ENCODE measurements around the gene RPS6KA1.

Gene RPS6KA1

GRCh38 chr1:26578167-26578566 lies 48.6 kb downstream of the RPS6KA1 start:
- Histone ChIP-seq H3K79me2 (ENCODE audit: insufficient read depth, low read length) (no peaks in the 10 kb centered on the region), H4K20me1 (ENCODE audit: insufficient read depth, low read length) (no peaks in the 10 kb centered on the region), H3K27ac (ENCODE audit: low read depth, low read length, poor library complexity, severe bottlenecking) (no peak overlapping the region), H2AFZ (ENCODE audit: low read length) (no peak overlapping the region), H3K27me3 (ENCODE audit: insufficient read depth, low read length) (no peaks in the 10 kb centered on the region), H3F3A (ENCODE audit: insufficient read depth, low read length) (no peaks in the 10 kb centered on the region), H3K4me2 (ENCODE audit: low read length) (no peak overlapping the region), H3K4me1 (ENCODE audit: insufficient read depth, low read length, severe bottlenecking) (no peaks in the 10 kb centered on the region), H3K9me3 (ENCODE audit: low read length) (no peaks in the 10 kb centered on the region), H3K36me3 (ENCODE audit: insufficient read depth, low read length) (peaks cover 24% of the 10 kb centered on the region), H3K9me2 (ENCODE audit: low read depth, low read length) (no peaks in the 10 kb centered on the region), H3K9ac (ENCODE audit: low read length) (no peak overlapping the region), H3K4me3 (ENCODE audit: low read depth, low read length, poor library complexity, severe bottlenecking) (no peak overlapping the region)
- TF ChIP-seq CTCF (IDR thresholded peaks at IDR 0.05; ENCODE audit: low read length) (no peak), EZH2 (IDR thresholded peaks at IDR 0.05; ENCODE audit: borderline replicate concordance, low read length) (no peak)

DNA sequence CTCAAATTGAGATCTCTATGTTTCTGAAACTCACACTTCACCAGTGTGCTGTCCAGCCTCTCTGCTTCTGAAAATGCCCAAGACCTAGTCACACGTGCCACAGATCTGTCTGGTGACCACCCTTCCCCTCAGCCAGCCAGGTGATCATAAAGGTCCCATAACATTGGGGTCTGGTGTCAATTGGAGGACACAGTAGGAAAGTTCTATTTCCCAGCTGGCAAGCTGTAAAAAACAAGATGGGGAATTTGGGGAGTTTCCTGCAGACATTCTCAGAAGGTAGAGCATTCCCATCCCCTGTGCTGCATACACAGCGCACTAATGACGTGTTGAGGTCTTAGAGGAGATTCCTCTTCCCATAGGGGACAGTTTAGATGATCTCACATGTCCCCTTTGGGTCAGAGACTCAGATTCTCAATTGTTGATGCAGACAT lies 50.1 kb downstream of the RPS6KA1 start:
- H3K27ac ChIP-seq (ENCODE audit: low read depth, low read length, poor library complexity, severe bottlenecking) = no peak overlapping the region
- H3K9me3 ChIP-seq (ENCODE audit: low read length) = no peaks in the 10 kb centered on the region
- H3K9ac ChIP-seq (ENCODE audit: low read length) = no peak overlapping the region
- no peaks in the 10 kb centered on the region for H3K4me1 ChIP-seq (ENCODE audit: insufficient read depth, low read length, severe bottlenecking)
- no peaks in the 10 kb centered on the region for H3F3A ChIP-seq (ENCODE audit: insufficient read depth, low read length)
- no peaks in the 10 kb centered on the region for H4K20me1 ChIP-seq (ENCODE audit: insufficient read depth, low read length)
- H3K36me3 ChIP-seq (ENCODE audit: insufficient read depth, low read length) = peaks cover 9% of the 10 kb centered on the region
- no peak overlapping the region for H3K4me3 ChIP-seq (ENCODE audit: low read depth, low read length, poor library complexity, severe bottlenecking)
- no peak overlapping the region for H2AFZ ChIP-seq (ENCODE audit: low read length)
- TF ChIP-seq CTCF (IDR thresholded peaks at IDR 0.05; ENCODE audit: low read length) (no peak), EZH2 (IDR thresholded peaks at IDR 0.05; ENCODE audit: borderline replicate concordance, low read length) (no peak)
- no peaks in the 10 kb centered on the region for H3K79me2 ChIP-seq (ENCODE audit: insufficient read depth, low read length)
- no peak overlapping the region for H3K4me2 ChIP-seq (ENCODE audit: low read length)
- no peaks in the 10 kb centered on the region for H3K9me2 ChIP-seq (ENCODE audit: low read depth, low read length)
- H3K27me3 ChIP-seq (ENCODE audit: insufficient read depth, low read length) = no peaks in the 10 kb centered on the region

GRCh38 chr1:26580116-26580515 lies 50.6 kb downstream of the RPS6KA1 start:
- Histone ChIP-seq H3F3A (ENCODE audit: insufficient read depth, low read length) (no peaks in the 10 kb centered on the region), H4K20me1 (ENCODE audit: insufficient read depth, low read length) (no peaks in the 10 kb centered on the region), H2AFZ (ENCODE audit: low read length) (no peak overlapping the region), H3K4me2 (ENCODE audit: low read length) (no peak overlapping the region), H3K79me2 (ENCODE audit: insufficient read depth, low read length) (no peaks in the 10 kb centered on the region), H3K9ac (ENCODE audit: low read length) (no peak overlapping the region), H3K4me3 (ENCODE audit: low read depth, low read length, poor library complexity, severe bottlenecking) (no peak overlapping the region), H3K4me1 (ENCODE audit: insufficient read depth, low read length, severe bottlenecking) (no peaks in the 10 kb centered on the region), H3K9me2 (ENCODE audit: low read depth, low read length) (no peaks in the 10 kb centered on the region), H3K27me3 (ENCODE audit: insufficient read depth, low read length) (no peaks in the 10 kb centered on the region), H3K27ac (ENCODE audit: low read depth, low read length, poor library complexity, severe bottlenecking) (no peak overlapping the region), H3K9me3 (ENCODE audit: low read length) (no peaks in the 10 kb centered on the region), H3K36me3 (ENCODE audit: insufficient read depth, low read length) (peaks cover 5% of the 10 kb centered on the region; the same call in 1 of the 2 replicates)
- TF ChIP-seq EZH2 (IDR thresholded peaks at IDR 0.05; ENCODE audit: borderline replicate concordance, low read length) (no peak), CTCF (IDR thresholded peaks at IDR 0.05; ENCODE audit: low read length) (no peak)

All from OCI-LY1 (cell line).